ENCODE data around the gene BMERB1.

GRCh38 chr16:15552507-15552906 lies 118.1 kb downstream of the BMERB1 start:
- TF ChIP-seq CTCF (optimal IDR thresholded peaks at IDR 0.05 in 1 of 3, IDR thresholded peaks at IDR 0.05 in 1 of 3, conservative IDR thresholded peaks at IDR 0.05 in 1 of 3; ENCODE audit: extremely low read depth in 1 of 3, insufficient read depth in 2 of 3, low read length in 3 of 3) = no peak
- no peak for TF ChIP-seq EZH2 (IDR thresholded peaks at IDR 0.05; ENCODE audit: low read length)

All from keratinocyte (primary cell).